Activated CD4-positive, alpha-beta T cell treated with anti-CD3 and anti-CD28 coated beads, Interleukin-2, amount 10 ng/mL, durations not matched to agents 24 days and 14 days (primary cell): Measurements from ENCODE around the gene SPDYE1. TPM values are rescaled to one million over a fixed set of nuclear protein-coding genes. Genes with fewer than 3 reads are reported as not detected.
"Not testable (repeated sequence)": the region's sequence is repeated elsewhere in the genome, so short reads cannot be mapped to it uniquely, and the experiment has no call there.

ENCODE experiments used
- DNase-seq: peaks from one replicate; pipeline ENCODE4 v3.0.0; 2022
- H3K27ac Mint-ChIP-seq: one replicate; pipeline ENCODE4 v1.8.0; 2022; ENCODE audit warnings: mild to moderate bottlenecking, mixed read lengths
- H3K27me3 Mint-ChIP-seq: one replicate; pipeline ENCODE4 v1.8.0; 2022; ENCODE audit warnings: mixed read lengths
- H3K36me3 Mint-ChIP-seq: one replicate; pipeline ENCODE4 v1.8.0; 2022; ENCODE audit warnings: low read depth, mild to moderate bottlenecking, mixed read lengths
- H3K4me1 Mint-ChIP-seq: one replicate; pipeline ENCODE4 v1.8.0; 2021; ENCODE audit warnings: mixed read lengths
- H3K4me3 Mint-ChIP-seq: one replicate; pipeline ENCODE4 v1.8.0; 2022; ENCODE audit warnings: mild to moderate bottlenecking, moderate library complexity, mixed read lengths
- H3K9me3 Mint-ChIP-seq: one replicate; pipeline ENCODE4 v1.8.0; 2021; ENCODE audit warnings: mixed read lengths
- intact Hi-C: fragments of 100-400 bp; cut with micrococcal nuclease; formaldehyde crosslinking; loops from one replicate; pipeline ENCODE4 v1.15.1; 2023
- total RNA-seq: library from RNA; stranded (reverse); gene quantifications from 2 replicates; pipeline ENCODE4 v1.2.3, GENCODE V29; 2022

SPDYE1 gene
- total RNA-seq, 1 donor from 2014 or later: not detected

- peak overlapping the region; percentile 90 for H3K27ac Mint-ChIP-seq
- H3K27me3 Mint-ChIP-seq, DNase-seq, H3K36me3 Mint-ChIP-seq, H3K9me3 Mint-ChIP-seq, intact Hi-C loops: not testable (repeated sequence)
- H3K4me3 Mint-ChIP-seq: peak overlapping the region; percentile 55
- H3K4me1 Mint-ChIP-seq: peaks cover 11% of the 10 kb centered on the region
These were observed 25.2 kb downstream of the SPDYE1 start for GRCh38 chr7:44022796-44023467.

GRCh38 chr7:44029433-44029832, 31.7 kb downstream of the SPDYE1 start:
- H3K36me3 Mint-ChIP-seq, H3K27me3 Mint-ChIP-seq, DNase-seq, H3K27ac Mint-ChIP-seq, H3K4me1 Mint-ChIP-seq, H3K9me3 Mint-ChIP-seq, H3K4me3 Mint-ChIP-seq, intact Hi-C loops: not testable (repeated sequence)

- DNase-seq, H3K9me3 Mint-ChIP-seq, H3K27me3 Mint-ChIP-seq, H3K4me3 Mint-ChIP-seq, H3K4me1 Mint-ChIP-seq, H3K27ac Mint-ChIP-seq, intact Hi-C loops, H3K36me3 Mint-ChIP-seq: not testable (repeated sequence)
These were observed 32.3 kb downstream of the SPDYE1 start for GRCh38 chr7:44030029-44030428.

GRCh38 chr7:44031319-44031718, 33.6 kb downstream of the SPDYE1 start:
- H3K9me3 Mint-ChIP-seq, H3K27me3 Mint-ChIP-seq, H3K4me1 Mint-ChIP-seq, H3K4me3 Mint-ChIP-seq, H3K36me3 Mint-ChIP-seq, DNase-seq, H3K27ac Mint-ChIP-seq, intact Hi-C loops: not testable (repeated sequence)

GRCh38 chr7:44032031-44032430, 34.3 kb downstream of the SPDYE1 start:
- DNase-seq, H3K36me3 Mint-ChIP-seq, H3K9me3 Mint-ChIP-seq, H3K27me3 Mint-ChIP-seq, intact Hi-C loops, H3K4me3 Mint-ChIP-seq, H3K4me1 Mint-ChIP-seq, H3K27ac Mint-ChIP-seq: not testable (repeated sequence)

- H3K9me3 Mint-ChIP-seq, H3K4me3 Mint-ChIP-seq, intact Hi-C loops, H3K36me3 Mint-ChIP-seq, H3K27me3 Mint-ChIP-seq, H3K4me1 Mint-ChIP-seq, DNase-seq, H3K27ac Mint-ChIP-seq: not testable (repeated sequence)
These were observed 36.5 kb downstream of the SPDYE1 start for GRCh38 chr7:44033971-44034844.

GRCh38 chr7:44036364-44036763, 38.7 kb downstream of the SPDYE1 start:
- intact Hi-C loops, H3K27ac Mint-ChIP-seq, H3K9me3 Mint-ChIP-seq, H3K4me3 Mint-ChIP-seq, H3K36me3 Mint-ChIP-seq, H3K4me1 Mint-ChIP-seq, H3K27me3 Mint-ChIP-seq: not testable (repeated sequence)
- DNase-seq: peak; percentile 85

- DNase-seq, H3K36me3 Mint-ChIP-seq, H3K27ac Mint-ChIP-seq, H3K27me3 Mint-ChIP-seq, H3K4me1 Mint-ChIP-seq, intact Hi-C loops, H3K9me3 Mint-ChIP-seq, H3K4me3 Mint-ChIP-seq: not testable (repeated sequence)
These were observed 40.3 kb downstream of the SPDYE1 start for GRCh38 chr7:44037951-44038350.

- H3K9me3 Mint-ChIP-seq, DNase-seq, H3K4me1 Mint-ChIP-seq, H3K4me3 Mint-ChIP-seq, H3K27me3 Mint-ChIP-seq, intact Hi-C loops, H3K36me3 Mint-ChIP-seq, H3K27ac Mint-ChIP-seq: not testable (repeated sequence)
These were observed 40.9 kb downstream of the SPDYE1 start for GRCh38 chr7:44038553-44038952.

GRCh38 chr7:44038961-44039558, 41.4 kb downstream of the SPDYE1 start:
- Mint-ChIP-seq H3K27ac (peak overlapping the region; percentile 82), H3K4me1 (peaks cover 14% of the 10 kb centered on the region), H3K4me3 (peak overlapping the region; percentile 75)
- DNase-seq: peak; percentile 95
- H3K36me3 Mint-ChIP-seq, H3K9me3 Mint-ChIP-seq, H3K27me3 Mint-ChIP-seq, intact Hi-C loops: not testable (repeated sequence)

- intact Hi-C loops, H3K36me3 Mint-ChIP-seq, H3K27me3 Mint-ChIP-seq, DNase-seq, H3K9me3 Mint-ChIP-seq: not testable (repeated sequence)
- Mint-ChIP-seq H3K27ac (peak overlapping the region; percentile 58), H3K4me3 (peak overlapping the region; percentile 83), H3K4me1 (peaks cover 14% of the 10 kb centered on the region)
These were observed 42.2 kb downstream of the SPDYE1 start for GRCh38 chr7:44039800-44040492.

- H3K9me3 Mint-ChIP-seq, H3K27me3 Mint-ChIP-seq, H3K36me3 Mint-ChIP-seq, intact Hi-C loops: not testable (repeated sequence)
- DNase-seq: peak; percentile 89
- H3K4me3 Mint-ChIP-seq: peak overlapping the region; percentile 83
- H3K27ac Mint-ChIP-seq: peak overlapping the region; percentile 83
- H3K4me1 Mint-ChIP-seq: peaks cover 18% of the 10 kb centered on the region
These were observed 42.8 kb downstream of the SPDYE1 start for GRCh38 chr7:44040493-44040891.

GRCh38 chr7:44042221-44042620, 44.5 kb downstream of the SPDYE1 start:
- no peak for DNase-seq
- peaks cover 23% of the 10 kb centered on the region for H3K36me3 Mint-ChIP-seq
- H3K9me3 Mint-ChIP-seq: no peaks in the 10 kb centered on the region
- H3K27me3 Mint-ChIP-seq: no peaks in the 10 kb centered on the region
- H3K27ac Mint-ChIP-seq: no peak overlapping the region
- peaks cover 35% of the 10 kb centered on the region for H3K4me1 Mint-ChIP-seq
- H3K4me3 Mint-ChIP-seq: peak overlapping the region; percentile 19
- intact Hi-C loops: no loop called here

GRCh38 chr7:44043902-44044301, 46.2 kb downstream of the SPDYE1 start:
- intact Hi-C loops: loop anchor here (1.0 kb wide), 1 partner anchor 25 kb away; no protein-coding TSS in a partner anchor
- Mint-ChIP-seq H3K27me3 (no peaks in the 10 kb centered on the region), H3K27ac (peak overlapping the region; percentile 89), H3K4me1 (peaks cover 41% of the 10 kb centered on the region), H3K9me3 (no peaks in the 10 kb centered on the region), H3K4me3 (peak overlapping the region; percentile 91), H3K36me3 (peaks cover 30% of the 10 kb centered on the region)
- DNase-seq: no peak
